CD4-positive, alpha-beta T cell treated with Interleukin-2 at 100 ng/mL for 4 hours (primary cell): ENCODE results near the gene RNASEH2C.
"Not testable (repeated sequence)": the region's sequence is repeated elsewhere in the genome, so short reads cannot be mapped to it uniquely, and the experiment has no call there.

Experiments used
- DNase-seq: peaks from one replicate; pipeline ENCODE4 v3.0.0-alpha.2; 2020; ENCODE audit warnings: low spot score

Gene RNASEH2C

GRCh38 chr11:65720211-65720934 is at the start of gene RNASEH2C:
Gene RNASEH2C (minus strand): TSS chr11:65720798. CDS start chr11:65720758, 40 bp downstream.
- peak; percentile 69 for DNase-seq

DNA sequence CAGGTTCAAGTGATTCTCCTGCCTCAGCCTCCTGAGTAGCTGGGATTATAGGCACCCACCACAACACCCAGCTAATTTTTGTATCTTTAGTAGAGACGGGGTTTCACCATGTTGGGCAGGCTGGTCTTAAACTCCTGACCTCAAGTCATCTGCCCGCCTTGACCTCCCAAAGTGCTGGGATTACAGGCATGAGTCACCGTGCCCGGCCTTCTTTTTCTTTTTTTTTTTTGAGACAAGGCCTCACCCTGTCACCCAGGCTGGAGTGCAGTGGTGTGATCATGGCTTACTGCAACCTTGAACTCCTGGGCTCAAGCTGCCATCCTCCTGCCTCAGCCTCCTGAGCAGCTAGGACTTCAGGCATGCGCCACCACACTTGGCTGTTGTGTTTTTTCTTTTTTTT is 47.2 kb upstream of the RNASEH2C start:
- DNase-seq, result not testable (repeated sequence)

GRCh38 chr11:65767406-65767805 is 46.8 kb upstream of the RNASEH2C start:
- DNase-seq, result no peak

DNA sequence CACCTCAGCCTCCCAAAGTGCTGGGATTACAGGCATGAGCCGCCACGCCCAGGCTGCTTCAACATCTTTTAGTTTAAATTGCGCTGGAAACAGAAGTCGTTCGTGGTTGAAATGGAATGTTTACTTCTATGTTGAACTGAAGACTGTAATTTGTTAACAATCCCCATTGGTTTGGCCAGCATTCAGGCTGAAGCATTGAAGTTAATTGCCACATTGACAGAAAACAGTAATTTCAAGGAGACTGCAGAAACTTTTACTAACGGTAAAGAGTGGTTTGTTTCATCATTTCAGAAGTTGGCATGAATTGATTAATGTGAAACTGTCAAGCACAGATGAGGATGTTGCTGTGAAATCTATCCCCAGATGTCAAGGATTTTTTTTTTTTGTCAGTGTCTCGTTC is 45.9 kb upstream of the RNASEH2C start:
- DNase-seq, result no peak

GRCh38 chr11:65764434-65764833 is 43.8 kb upstream of the RNASEH2C start:
- no peak for DNase-seq

GRCh38 chr11:65762816-65763215 is 42.2 kb upstream of the RNASEH2C start:
- not testable (repeated sequence) for DNase-seq

DNA sequence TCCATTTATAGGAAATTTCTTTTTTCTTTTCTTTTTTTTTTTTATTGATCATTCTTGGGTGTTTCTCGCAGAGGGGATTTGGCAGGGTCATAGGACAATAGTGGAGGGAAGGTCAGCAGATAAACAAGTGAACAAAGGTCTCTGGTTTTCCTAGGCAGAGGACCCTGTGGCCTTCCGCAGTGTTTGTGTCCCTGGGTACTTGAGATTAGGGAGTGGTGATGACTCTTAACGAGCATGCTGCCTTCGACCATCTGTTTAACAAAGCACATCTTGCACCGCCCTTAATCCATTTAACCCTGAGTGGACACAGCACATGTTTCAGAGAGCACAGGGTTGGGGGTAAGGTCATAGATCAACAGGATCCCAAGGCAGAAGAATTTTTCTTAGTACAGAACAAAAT is 41.6 kb upstream of the RNASEH2C start:
- not testable (repeated sequence) for DNase-seq

GRCh38 chr11:65745049-65745448 is 24.5 kb upstream of the RNASEH2C start:
- DNase-seq, result no peak

- no peak for DNase-seq
These were observed 24.1 kb upstream of the RNASEH2C start for GRCh38 chr11:65744699-65745042.

DNA sequence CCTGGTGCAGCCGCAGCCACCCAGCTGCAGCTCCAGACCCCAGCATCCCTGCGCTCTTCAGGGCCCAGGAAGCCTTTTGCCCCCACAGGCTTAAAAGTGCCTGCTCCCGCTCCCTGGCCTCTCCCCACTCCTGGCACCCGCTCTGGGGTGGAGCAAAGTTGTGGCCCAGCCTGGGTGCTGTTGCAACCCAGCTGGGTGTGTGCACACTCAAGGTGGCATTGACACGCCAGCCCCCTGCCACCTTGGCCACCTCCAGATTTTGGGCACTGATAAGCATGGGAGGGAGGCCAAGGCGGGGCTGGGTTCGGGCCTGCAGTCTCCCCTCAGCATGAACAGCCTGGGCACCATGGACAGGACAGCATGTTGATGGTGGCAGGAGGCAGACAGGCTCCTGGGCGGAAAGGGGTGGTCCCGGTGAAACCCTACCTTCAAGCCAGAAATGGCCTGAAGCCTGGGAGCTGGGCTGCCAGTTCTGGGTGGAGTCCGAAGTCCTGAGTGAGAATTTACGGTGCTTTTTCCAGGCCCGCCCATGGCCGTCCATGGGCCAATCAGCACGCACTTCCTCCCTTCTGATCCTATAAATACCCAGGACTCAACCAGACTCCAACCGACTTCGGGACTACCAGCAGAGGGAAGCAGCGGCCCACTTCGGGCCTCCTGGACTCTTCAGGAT is 23.6 kb upstream of the RNASEH2C start:
- no peak for DNase-seq

DNA sequence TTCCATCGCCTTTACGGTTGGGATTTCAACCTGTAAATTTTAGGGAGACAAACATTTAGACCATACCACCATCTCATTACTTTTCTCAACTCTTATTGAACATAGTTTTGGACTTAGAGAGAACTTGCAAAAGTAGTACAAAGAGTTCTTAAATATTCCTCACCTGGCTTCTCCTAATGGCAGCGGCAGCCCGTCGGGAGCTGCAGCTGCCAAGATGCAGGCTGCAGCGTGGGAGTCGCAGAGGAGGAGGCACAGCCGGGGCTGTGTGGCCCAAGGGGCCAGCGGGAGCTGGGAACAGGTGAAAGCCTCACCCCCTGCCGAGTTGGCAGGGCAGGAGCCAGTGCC is 23.1 kb upstream of the RNASEH2C start:
- no peak for DNase-seq

GRCh38 chr11:65742353-65742752 is 21.8 kb upstream of the RNASEH2C start:
- DNase-seq, result no peak

DNA sequence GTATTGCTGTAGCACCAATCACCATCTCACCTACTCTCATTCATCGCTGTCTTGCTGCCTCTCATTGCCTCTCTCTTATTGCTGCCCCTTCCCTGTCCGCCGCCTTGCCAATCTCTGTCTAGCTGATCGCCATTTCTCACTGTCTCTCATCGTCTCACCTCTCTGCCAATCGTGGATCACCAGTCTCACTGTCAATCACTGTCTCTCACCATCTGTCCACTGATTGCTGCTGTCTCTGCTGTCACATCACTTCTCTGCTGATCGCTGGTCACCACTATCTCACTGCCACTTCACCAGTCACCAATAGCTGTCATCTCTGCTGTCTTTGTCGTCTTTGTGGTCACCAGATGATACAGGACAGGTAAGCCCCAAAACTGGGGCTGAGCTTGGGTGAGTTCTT is 20.6 kb upstream of the RNASEH2C start:
- no peak for DNase-seq

DNA sequence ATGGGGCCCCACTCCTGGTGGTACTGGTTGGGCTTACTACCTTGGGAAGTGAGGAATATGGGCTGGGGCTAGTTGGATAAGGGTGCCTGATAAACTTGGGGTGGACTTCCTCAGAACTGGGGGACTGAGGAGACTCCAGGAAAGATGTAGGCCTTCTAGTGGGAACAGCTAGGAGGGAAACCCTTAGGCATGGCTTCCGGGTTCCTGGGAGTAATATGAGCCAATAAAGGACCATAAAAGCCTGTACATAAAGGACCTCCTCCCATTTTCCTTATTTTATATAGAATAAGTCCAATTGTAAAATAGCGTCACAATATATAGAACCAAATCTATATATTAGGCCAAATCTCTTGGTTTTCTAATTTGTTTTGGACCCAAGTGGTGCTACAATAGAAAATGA is 18.4 kb upstream of the RNASEH2C start:
- DNase-seq, result no peak

DNA sequence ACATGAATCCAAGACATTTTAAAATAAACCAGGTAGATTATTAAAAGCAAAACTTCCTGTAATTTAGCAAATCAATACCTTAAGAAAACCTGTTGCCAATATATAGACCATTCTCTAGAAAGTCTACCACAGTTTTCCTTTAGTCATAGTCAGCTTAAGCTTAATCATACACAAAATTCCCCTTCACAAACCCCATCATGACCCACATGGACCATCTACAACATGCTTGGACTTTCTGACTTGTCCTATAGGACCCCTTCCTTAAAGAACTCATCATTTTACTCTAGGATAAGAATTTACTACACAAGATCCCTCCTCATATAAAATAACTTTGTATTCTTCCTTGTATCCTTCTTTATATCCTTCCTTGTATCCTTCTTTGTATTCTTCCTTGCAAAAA is 16.2 kb upstream of the RNASEH2C start:
- no peak for DNase-seq

DNA sequence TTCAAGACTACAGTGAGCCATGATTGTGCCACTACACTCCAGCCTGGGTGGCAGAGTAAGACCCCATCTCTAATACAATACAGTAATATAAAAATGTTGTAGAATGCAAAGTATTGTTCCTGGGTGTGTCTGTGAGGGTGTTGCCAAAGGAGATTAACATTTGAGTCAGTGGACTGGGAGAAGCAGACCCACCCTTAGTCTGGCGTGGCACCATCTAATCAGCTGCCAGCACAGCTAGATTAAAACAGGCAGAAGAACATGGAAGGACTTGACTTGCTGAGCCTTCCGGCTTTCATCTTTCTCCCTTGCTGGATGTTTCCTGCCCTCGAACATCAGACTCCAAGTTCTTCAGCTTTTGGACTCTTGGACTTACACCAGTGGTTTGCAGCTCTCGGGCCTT is 14.5 kb upstream of the RNASEH2C start:
- not testable (repeated sequence) for DNase-seq

GRCh38 chr11:65730461-65730860 is 9.9 kb upstream of the RNASEH2C start:
- no peak for DNase-seq

GRCh38 chr11:65727865-65728264 is 7.3 kb upstream of the RNASEH2C start:
- DNase-seq, result no peak

DNA sequence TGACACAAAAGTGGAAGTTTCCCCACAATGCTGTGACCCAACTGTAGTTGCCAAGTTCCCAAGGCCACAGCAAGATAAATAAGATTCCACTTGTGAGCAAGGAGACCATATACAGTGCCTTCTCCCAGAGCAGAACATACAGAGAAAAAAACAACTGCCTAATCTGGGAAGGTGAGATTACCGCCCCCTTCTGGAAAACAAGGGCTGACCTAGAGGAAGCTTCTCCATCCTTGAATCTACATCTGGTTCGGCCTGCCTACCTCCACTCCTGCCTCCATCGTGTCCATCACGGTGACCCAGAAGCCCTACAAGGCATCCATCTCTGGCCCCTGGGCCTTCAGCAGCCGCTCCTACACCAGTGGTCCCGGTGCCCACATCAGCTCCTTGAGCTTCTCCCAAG is 6.1 kb upstream of the RNASEH2C start:
- DNase-seq, result no peak

- no peak for DNase-seq
These were observed 1.7 kb upstream of the RNASEH2C start for GRCh38 chr11:65722261-65722660.

GRCh38 chr11:65719871-65720210 is 757 bp downstream of the RNASEH2C start:
- DNase-seq, result no peak

DNA sequence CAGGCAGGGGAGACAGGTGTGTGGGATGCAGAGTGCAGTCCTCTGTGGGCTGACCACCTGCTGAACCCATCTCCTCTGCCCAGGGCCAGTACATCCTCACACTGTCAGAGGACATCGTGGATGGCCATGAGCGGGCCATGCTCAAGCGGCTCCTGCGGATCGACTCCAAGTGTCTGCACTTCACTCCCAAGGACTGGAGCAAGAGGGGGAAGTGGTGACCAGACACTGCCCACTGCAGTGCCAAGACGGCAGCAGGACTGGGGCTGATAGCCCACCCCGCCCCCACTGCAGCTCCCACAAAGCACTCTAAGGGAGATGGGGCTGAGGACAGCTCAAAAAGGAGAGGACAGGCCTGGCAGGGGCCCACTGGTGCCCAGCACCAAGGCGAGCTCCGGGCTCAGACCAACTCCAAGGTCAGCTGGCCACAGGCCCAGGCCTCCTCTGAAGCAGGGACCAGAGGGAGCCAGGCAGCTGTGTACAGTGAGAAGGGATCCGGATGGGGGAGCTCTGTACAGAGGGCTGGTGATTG is 1.6 kb downstream of the RNASEH2C start:
- DNase-seq, result no peak

- DNase-seq, result no peak
These were observed 2.1 kb downstream of the RNASEH2C start for GRCh38 chr11:65718531-65718930.

DNA sequence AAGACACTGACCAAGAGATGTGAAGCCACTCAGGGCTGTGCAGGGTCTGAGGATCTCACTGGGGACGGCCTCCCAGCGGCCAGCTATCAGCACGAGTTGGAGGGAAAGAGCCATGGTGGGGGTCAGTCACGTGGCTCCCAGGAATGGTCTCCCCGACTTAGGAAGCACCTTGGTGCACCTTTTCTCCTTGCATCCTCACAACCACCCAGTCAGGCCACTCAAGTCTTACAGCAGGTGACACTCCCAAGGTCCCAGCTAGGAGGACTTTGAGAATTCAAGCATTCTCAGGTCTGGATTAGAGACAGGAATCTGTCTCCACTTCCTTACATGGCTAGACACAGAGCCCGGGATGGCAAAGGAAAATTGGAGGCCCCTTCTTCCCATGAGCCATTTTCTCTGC is 2.7 kb downstream of the RNASEH2C start:
- no peak for DNase-seq
